Nephron (organoid): ENCODE data around the gene TMEM200B.
A peak's percentile ranks its signal among the peaks of the same experiment; 100 is the strongest.

ENCODE experiments used
- H3K27ac Mint-ChIP-seq, 3 experiments: 2 replicates each; pipeline ENCODE4 v1.8.0; 2020; ENCODE audit warnings: mixed read lengths in 3 of 3, mild to moderate bottlenecking in 2 of 3, moderate library complexity in 1 of 3
- H3K27me3 Mint-ChIP-seq: 2 replicates; pipeline ENCODE4 v1.8.0; 2021; ENCODE audit warnings: low read depth, mild to moderate bottlenecking, moderate library complexity, mixed read lengths
- H3K36me3 Mint-ChIP-seq: 2 replicates; pipeline ENCODE4 v1.8.0; 2020; ENCODE audit warnings: low read depth, mixed read lengths
- H3K4me1 Mint-ChIP-seq: 2 replicates; pipeline ENCODE4 v1.8.0; 2020; ENCODE audit warnings: mixed read lengths
- H3K4me3 Mint-ChIP-seq, 3 experiments: 2 replicates each; pipeline ENCODE4 v1.8.0; 2020; ENCODE audit warnings: mild to moderate bottlenecking in 3 of 3, mixed read lengths in 3 of 3, moderate library complexity in 2 of 3
- H3K9me3 Mint-ChIP-seq: 2 replicates; pipeline ENCODE4 v1.8.0; 2020; ENCODE audit warnings: mixed read lengths
- CTCF ChIP-seq, 3 experiments: fragments of 200-600 bp; sonication (generic); IDR thresholded peaks; one replicate each; pipeline ENCODE4 v1.5.0; 2021; ENCODE audit warnings: antibody characterized with exemption in 3 of 3; ENCODE audit not compliant: unreplicated experiment in 3 of 3

Gene TMEM200B

GRCh38 chr1:29121516-29121935 is 2.2 kb downstream of the TMEM200B start:
- TF ChIP-seq CTCF (IDR thresholded peaks at IDR 0.05; ENCODE audit: unreplicated experiment in 3 of 3) = peak in 2 of 3 experiments; percentile 7 to 17
- peaks cover 20% of the 10 kb centered on the region for H3K4me1 Mint-ChIP-seq
- peaks cover 15% of the 10 kb centered on the region for H3K36me3 Mint-ChIP-seq

GRCh38 chr1:29120947-29121485 is 2.7 kb downstream of the TMEM200B start:
- Mint-ChIP-seq H3K9me3 (no peaks in the 10 kb centered on the region), H3K36me3 (peaks cover 19% of the 10 kb centered on the region), H3K27me3 (peaks cover 49% of the 10 kb centered on the region), H3K27ac (peak overlapping the region in 1 of 3 experiments; percentile 65), H3K4me3 (peak overlapping the region; percentile 68 to 69 (median 68)), H3K4me1 (peaks cover 20% of the 10 kb centered on the region)
- peak; percentile 54 to 74 (median 59) for TF ChIP-seq CTCF (IDR thresholded peaks at IDR 0.05; ENCODE audit: unreplicated experiment in 3 of 3)

More at GRCh38 chr1:29121516-29121935, 2.2 kb downstream of the TMEM200B start:
- Mint-ChIP-seq H3K27ac (no peak overlapping the region), H3K9me3 (no peaks in the 10 kb centered on the region), H3K4me3 (peak overlapping the region; percentile 56 to 84 (median 63)), H3K27me3 (peaks cover 52% of the 10 kb centered on the region)

- peaks cover 13% of the 10 kb centered on the region for H3K4me1 Mint-ChIP-seq
- H3K36me3 Mint-ChIP-seq = peaks cover 23% of the 10 kb centered on the region
- H3K27me3 Mint-ChIP-seq = peaks cover 43% of the 10 kb centered on the region
- TF ChIP-seq CTCF (IDR thresholded peaks at IDR 0.05; ENCODE audit: unreplicated experiment in 3 of 3) = no peak
- H3K4me3 Mint-ChIP-seq = peak overlapping the region; percentile 68 to 85 (median 82)
- no peaks in the 10 kb centered on the region for H3K9me3 Mint-ChIP-seq
- H3K27ac Mint-ChIP-seq = peak overlapping the region; percentile 25 to 68 (median 65)
Observed at GRCh38 chr1:29120367-29120766, 3.3 kb downstream of the TMEM200B start.

- H3K4me1 Mint-ChIP-seq = peaks cover 12% of the 10 kb centered on the region
- no peaks in the 10 kb centered on the region for H3K9me3 Mint-ChIP-seq
Observed at GRCh38 chr1:29119121-29119929, 4.4 kb downstream of the TMEM200B start.

GRCh38 chr1:29117381-29117780 is 6.3 kb downstream of the TMEM200B start:
- no peaks in the 10 kb centered on the region for H3K9me3 Mint-ChIP-seq
- H3K27me3 Mint-ChIP-seq = peaks cover 26% of the 10 kb centered on the region
- no peak overlapping the region for H3K4me3 Mint-ChIP-seq
- peaks cover 12% of the 10 kb centered on the region for H3K4me1 Mint-ChIP-seq
- H3K27ac Mint-ChIP-seq = no peak overlapping the region
- no peak for TF ChIP-seq CTCF (IDR thresholded peaks at IDR 0.05; ENCODE audit: unreplicated experiment in 3 of 3)
- peaks cover 29% of the 10 kb centered on the region for H3K36me3 Mint-ChIP-seq

More at GRCh38 chr1:29119121-29119929, 4.4 kb downstream of the TMEM200B start:
- TF ChIP-seq CTCF (IDR thresholded peaks at IDR 0.05; ENCODE audit: unreplicated experiment in 3 of 3) = no peak
- peak overlapping the region in 2 of 3 experiments; percentile 65 to 68 for H3K27ac Mint-ChIP-seq
- H3K36me3 Mint-ChIP-seq = peaks cover 25% of the 10 kb centered on the region
- peak overlapping the region; percentile 39 to 85 (median 68) for H3K4me3 Mint-ChIP-seq
- peaks cover 38% of the 10 kb centered on the region for H3K27me3 Mint-ChIP-seq
